Measurements from ENCODE around the gene BPIFB3.

Gene BPIFB3

GRCh38 chr20:33006776-33007375, 46.8 kb upstream of the BPIFB3 start:
- no peak for TF ChIP-seq CTCF (IDR thresholded peaks at IDR 0.05)
- Histone ChIP-seq H3K4me3 (ENCODE audit: low read depth, low read length) (no peak overlapping the region), H3K9ac (no peak overlapping the region), H3K36me3 (ENCODE audit: control insufficient read depth, insufficient read depth, low read length) (no peaks in the 10 kb centered on the region), H3K4me1 (no peaks in the 10 kb centered on the region), H3K4me2 (ENCODE audit: low read length) (no peak overlapping the region), H3K9me3 (ENCODE audit: control insufficient read depth, low read length) (no peaks in the 10 kb centered on the region), H3K27ac (no peak overlapping the region), H3K27me3 (ENCODE audit: control insufficient read depth, insufficient read depth, low read length) (no peaks in the 10 kb centered on the region), H3K79me2 (no peaks in the 10 kb centered on the region), H2AFZ (no peak overlapping the region)

GRCh38 chr20:33007376-33008335, 46.0 kb upstream of the BPIFB3 start, which contains the start of gene BPIFB2:
TSS of gene BPIFB2 (plus strand) at chr20:33007704. CDS start at chr20:33008575, 871 bp downstream.
- no peak within 1 kb of the TSS for H3K9ac ChIP-seq
- H3K36me3 ChIP-seq (ENCODE audit: control insufficient read depth, insufficient read depth, low read length): no peaks in the 10 kb centered on the region
- no peaks in the 10 kb centered on the region for H3K9me3 ChIP-seq (ENCODE audit: control insufficient read depth, low read length)
- no peak within 1 kb of the TSS for H3K4me3 ChIP-seq (ENCODE audit: low read depth, low read length)
- H2AFZ ChIP-seq: no peak within 1 kb of the TSS
- no peak within 1 kb of the TSS for H3K4me2 ChIP-seq (ENCODE audit: low read length)
- H3K79me2 ChIP-seq: no peaks in the 10 kb centered on the region
- H3K4me1 ChIP-seq: no peaks in the 10 kb centered on the region
- H3K27me3 ChIP-seq (ENCODE audit: control insufficient read depth, insufficient read depth, low read length): no peaks in the 10 kb centered on the region
- no peak for TF ChIP-seq CTCF (IDR thresholded peaks at IDR 0.05)
- H3K27ac ChIP-seq: no peak within 1 kb of the TSS

DNA sequence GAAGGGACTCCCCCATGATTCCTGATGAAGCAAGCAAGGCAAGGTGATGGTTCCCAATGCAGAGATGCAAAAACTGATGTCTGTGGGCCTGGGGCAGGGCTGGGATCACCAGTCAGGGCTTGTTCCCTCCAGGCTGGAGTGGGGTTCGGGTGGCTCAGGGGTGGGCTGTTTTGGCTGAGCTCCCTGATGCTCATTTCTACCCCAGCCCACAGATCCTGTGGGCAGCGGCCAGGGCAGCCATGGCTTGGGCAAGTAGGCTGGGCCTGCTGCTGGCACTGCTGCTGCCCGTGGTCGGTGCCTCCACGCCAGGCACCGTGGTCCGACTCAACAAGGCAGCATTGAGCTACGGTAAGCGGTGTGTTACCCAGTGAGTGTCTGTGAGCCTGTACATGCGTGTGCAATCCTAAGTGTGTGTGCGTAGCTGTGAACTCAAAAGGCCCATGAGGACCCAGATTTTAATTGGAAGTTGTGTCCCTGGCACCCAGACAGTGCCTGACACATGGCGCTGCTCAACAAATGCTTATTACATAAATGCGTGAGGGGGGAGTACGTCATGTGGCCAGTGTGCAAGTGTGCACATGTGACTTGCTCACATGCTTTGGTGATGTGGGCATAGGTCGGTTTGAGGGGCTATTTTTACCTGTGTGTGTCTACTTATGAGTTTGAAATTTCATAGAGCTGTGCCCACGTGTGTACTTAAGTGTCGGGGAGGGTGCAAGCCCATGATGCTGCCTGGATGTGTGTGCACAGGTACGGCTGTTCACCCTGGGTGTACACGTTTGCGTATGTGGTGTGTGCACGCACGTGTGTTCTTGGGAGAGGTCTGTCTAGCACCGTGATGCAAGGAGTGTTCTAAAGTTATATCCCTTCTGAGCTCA, 45.1 kb upstream of the BPIFB3 start:
- Histone ChIP-seq H2AFZ (no peak overlapping the region), H3K27ac (no peak overlapping the region), H3K79me2 (no peaks in the 10 kb centered on the region), H3K27me3 (ENCODE audit: control insufficient read depth, insufficient read depth, low read length) (no peaks in the 10 kb centered on the region), H3K4me2 (ENCODE audit: low read length) (no peak overlapping the region), H3K4me1 (no peaks in the 10 kb centered on the region), H3K4me3 (ENCODE audit: low read depth, low read length) (no peak overlapping the region), H3K9me3 (ENCODE audit: control insufficient read depth, low read length) (no peaks in the 10 kb centered on the region), H3K36me3 (ENCODE audit: control insufficient read depth, insufficient read depth, low read length) (no peaks in the 10 kb centered on the region), H3K9ac (no peak overlapping the region)
- TF ChIP-seq CTCF (IDR thresholded peaks at IDR 0.05): no peak

- no peak for TF ChIP-seq CTCF (IDR thresholded peaks at IDR 0.05)
- Histone ChIP-seq H3K36me3 (ENCODE audit: control insufficient read depth, insufficient read depth, low read length) (no peaks in the 10 kb centered on the region), H3K4me2 (ENCODE audit: low read length) (no peak overlapping the region), H3K27ac (no peak overlapping the region), H3K79me2 (no peaks in the 10 kb centered on the region), H3K9me3 (ENCODE audit: control insufficient read depth, low read length) (no peaks in the 10 kb centered on the region), H2AFZ (peak overlapping the region; percentile 25), H3K4me1 (no peaks in the 10 kb centered on the region), H3K4me3 (ENCODE audit: low read depth, low read length) (no peak overlapping the region), H3K27me3 (ENCODE audit: control insufficient read depth, insufficient read depth, low read length) (no peaks in the 10 kb centered on the region), H3K9ac (no peak overlapping the region)
Measured at GRCh38 chr20:33009214-33010132, 44.2 kb upstream of the BPIFB3 start.
